ENCODE results near the gene RPP14.
"Not testable (repeated sequence)": the region's sequence is repeated elsewhere in the genome, so short reads cannot be mapped to it uniquely, and the experiment has no call there.

Gene RPP14

DNA sequence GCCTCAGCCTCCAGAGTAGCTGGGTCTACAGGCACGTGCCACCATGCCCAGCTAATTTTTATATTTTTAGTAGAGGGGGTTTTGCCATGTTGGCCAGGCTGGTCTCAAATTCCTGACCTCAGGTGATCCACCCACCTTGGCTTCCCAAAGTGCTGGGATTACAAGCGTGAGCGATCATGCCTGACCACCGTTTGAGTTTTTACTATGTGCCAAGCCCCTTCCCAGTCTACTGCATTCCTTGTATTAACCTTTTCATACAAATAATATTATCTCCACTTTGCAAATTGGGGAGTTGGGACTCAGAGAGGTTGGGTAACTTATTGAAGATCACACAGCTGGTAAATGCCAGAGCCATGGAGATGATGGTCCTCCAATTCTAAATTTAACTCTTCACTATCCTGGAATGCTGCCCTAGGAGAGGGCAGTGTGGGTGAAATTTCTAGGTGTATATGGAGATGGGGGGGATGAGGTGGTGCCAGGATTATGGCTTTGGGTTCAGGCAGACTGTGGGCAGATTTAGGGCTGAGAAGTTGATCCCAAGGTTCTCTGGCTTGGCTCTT lies 25.6 kb downstream of the RPP14 start:
- DNase-seq (ENCODE audit: low spot score) = no peak

GRCh38 chr3:58332575-58333188 lies 26.6 kb downstream of the RPP14 start, which contains the start of gene PXK:
PXK (plus strand) TSS chr3:58332892; CDS start chr3:58332989, 97 bp downstream.
- DNase-seq (ENCODE audit: low spot score) = peak; percentile 91

DNA sequence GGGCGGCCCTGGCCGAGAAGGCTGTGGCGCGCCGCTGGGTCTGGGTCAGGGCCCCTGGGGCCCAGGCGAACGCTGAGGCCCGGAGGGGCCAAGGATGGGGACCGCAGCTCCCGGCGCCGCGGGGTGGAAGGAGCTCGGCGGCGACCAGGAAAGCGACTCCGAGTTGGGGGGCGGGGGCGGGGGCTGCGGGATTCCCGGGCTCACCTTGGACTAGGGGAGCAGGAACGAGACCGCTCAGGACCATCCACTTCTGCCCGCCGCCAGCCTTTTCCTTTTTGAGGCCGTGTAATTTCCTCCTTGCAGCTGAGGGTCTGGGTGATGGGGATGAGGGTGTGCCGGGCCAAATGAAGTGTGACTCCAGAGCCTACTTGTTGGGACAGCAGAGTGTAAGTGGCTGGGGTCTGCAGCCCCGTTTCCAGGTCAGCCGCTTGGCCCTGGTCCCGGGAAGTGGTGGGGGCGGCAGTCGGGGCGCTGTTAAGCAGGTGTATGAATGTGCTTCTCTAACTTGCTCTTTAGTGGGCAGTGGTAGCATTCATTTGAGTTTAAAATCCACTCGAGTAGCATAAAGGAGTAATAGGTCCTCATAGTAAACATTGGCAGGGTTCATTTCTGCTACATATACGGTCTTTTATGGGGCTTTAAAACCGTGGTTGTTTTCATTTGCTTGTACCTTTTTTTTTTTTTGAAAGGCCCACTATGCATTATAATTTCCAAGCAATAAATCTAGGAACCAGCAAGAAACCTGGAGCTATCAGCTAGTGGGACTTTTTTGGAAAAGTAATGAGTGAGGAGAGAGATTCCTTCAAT lies 27.4 kb downstream of the RPP14 start:
- peak; percentile 22 for DNase-seq (ENCODE audit: low spot score)

GRCh38 chr3:58334013-58334321 lies 27.9 kb downstream of the RPP14 start:
- no peak for DNase-seq (ENCODE audit: low spot score)

GRCh38 chr3:58334506-58334884 lies 28.4 kb downstream of the RPP14 start:
- no peak for DNase-seq (ENCODE audit: low spot score)

- no peak for DNase-seq (ENCODE audit: low spot score)
Observed at GRCh38 chr3:58335652-58335947, 29.6 kb downstream of the RPP14 start.

GRCh38 chr3:58336135-58336882 lies 30.3 kb downstream of the RPP14 start:
- DNase-seq (ENCODE audit: low spot score) = peak; percentile 65

GRCh38 chr3:58337190-58337589 lies 31.1 kb downstream of the RPP14 start:
- DNase-seq (ENCODE audit: low spot score) = no peak

DNA sequence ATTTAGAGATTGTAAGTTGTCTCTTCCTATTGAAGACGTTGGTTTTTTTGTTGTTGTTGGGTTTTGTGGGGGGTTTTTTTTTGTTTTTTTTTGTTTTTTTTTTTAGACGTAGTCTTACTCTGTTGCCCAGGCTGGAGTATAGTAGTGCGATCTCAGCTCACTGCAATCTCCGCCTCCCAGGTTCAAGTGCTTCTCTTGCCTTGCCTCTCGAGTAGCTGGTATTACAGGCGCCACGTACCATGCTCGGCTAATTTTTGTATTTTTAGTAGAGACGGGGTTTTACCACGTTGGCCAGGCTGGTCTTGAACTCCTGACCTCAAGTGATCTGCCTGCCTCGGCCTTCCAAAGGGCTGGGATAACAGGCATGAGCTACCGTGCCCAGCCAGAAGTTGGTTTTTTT lies 33.1 kb downstream of the RPP14 start:
- not testable (repeated sequence) for DNase-seq (ENCODE audit: low spot score)

DNA sequence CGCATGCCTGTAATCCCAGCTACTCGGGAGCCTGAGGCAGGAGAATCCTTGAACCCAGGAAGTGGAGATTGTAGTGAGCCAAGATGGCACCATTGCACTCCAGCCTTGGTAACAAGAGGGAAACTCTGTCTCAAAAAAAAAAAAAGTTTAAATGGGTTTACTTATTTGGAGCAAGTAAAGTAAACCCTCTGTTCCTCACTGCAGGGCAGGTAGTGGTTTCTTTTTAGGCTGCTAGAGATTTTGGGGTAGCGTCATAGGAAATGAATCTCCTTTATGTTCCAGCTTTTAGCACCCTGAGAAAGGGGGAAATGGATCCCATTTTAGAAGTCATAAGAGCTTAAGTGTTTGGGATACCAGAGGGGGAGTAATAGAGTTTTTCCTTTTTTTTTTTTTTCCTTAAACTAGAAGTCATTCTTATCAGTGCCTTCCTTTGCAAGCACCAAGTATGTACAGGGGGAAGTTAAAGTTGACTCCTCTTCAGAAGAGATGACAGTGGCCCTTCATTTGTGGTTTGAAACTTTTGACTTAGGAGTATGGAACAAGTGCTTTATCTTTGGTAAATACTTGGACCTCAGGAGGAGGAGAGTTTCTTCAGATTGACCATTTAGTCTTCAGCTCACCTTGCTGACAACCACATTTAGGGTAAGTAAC lies 34.7 kb downstream of the RPP14 start:
- no peak for DNase-seq (ENCODE audit: low spot score)

GRCh38 chr3:58341376-58341775 lies 35.3 kb downstream of the RPP14 start:
- DNase-seq (ENCODE audit: low spot score) = no peak

GRCh38 chr3:58342676-58343075 lies 36.6 kb downstream of the RPP14 start:
- no peak for DNase-seq (ENCODE audit: low spot score)

DNA sequence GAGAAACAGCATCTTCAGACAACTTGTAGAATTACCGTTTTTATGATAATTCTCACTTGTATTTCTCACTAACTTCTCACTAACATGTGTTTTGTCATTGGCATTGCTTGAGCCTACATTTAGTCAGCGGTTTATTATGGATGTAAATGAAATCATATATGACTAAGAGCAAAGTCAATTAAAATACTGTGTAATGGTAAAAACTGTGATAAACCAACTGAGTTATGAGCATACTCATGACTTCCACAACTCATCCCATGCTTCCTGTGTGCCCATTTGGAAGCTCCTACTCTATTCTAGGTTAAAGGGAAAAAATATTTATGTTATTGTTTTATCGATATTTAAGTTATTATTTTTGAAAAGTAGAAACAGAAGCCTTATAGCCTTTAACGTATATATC lies 39.4 kb downstream of the RPP14 start:
- DNase-seq (ENCODE audit: low spot score) = no peak

DNA sequence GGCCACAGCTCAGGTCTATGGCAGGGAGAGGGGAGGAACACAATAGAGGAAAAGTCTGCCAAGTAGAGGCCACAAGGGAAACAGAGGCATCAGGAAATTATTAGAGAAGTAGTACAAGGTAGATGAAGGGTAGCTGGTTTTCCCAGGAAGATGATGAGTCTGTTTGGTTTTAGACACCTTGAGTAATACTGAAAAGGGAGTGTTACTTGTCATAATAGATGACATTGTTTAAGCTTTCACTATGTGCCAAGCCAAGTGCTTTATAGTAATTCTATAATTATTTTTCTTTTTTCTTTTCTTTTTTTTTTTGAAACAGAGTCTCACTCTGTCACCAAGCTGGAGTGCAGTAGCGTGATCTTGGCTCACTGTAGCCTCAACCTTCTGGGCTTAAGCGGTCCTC lies 40.3 kb downstream of the RPP14 start:
- no peak for DNase-seq (ENCODE audit: low spot score)

DNA sequence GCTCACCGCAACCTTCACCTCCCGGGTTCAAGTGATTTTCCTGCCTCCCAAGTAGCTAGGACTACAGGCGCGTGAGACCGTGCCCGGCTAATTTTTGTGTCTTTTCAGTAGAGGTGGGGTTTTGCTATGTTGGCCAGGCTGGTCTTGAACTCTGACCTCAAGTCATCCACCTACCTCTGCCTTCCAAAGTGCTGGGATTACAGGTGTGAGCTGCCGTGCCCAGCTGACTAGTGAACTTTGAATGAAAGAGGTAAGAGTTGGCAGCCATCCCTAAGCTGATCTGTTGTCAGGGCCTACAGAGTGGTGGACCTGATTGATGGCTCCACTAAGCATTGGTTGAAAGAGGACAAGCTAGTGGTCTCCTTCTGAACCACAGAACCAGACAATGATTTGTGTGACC lies 41.9 kb downstream of the RPP14 start:
- no peak for DNase-seq (ENCODE audit: low spot score)

DNA sequence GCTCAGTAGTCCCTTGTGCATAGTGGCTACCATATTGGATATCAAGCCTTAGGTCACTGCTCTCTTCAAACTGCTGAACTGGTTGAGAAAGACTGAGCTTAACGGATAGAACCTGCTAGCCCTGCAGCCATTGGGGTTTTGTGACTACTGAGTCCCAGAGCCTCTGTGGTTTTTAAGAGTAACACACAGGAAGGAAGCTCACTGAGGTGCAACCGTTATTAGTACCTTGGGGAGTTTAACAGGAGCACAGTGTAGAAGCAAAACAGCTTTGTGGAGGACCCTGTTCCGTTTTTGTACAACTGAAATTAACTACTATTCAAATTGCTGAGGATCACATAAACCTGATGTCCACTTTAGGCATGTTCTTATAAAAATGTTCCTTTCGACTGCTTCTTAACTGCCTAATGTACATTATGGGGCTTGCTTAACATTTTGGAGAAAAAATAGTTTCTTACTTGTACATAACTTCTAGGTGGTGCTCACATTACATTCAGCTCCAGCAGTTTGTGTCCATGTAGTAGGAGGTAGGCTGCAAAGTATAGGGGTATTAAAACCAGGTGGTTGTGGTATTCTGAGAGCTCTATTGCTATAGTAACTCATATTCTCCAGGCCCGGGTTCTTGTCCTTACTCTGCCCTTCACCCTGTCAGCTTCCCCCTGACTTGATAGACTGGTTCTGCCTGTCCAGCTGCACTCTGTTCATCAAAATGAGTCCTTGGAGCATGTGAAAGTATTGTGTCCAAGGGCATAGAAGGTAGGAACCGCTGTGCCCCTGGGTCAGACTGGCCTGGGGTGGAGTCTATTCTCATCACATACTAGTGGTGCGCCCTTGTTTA lies 44.0 kb downstream of the RPP14 start:
- DNase-seq (ENCODE audit: low spot score) = no peak

GRCh38 chr3:58350627-58351013 lies 44.6 kb downstream of the RPP14 start:
- DNase-seq (ENCODE audit: low spot score) = no peak

- DNase-seq (ENCODE audit: low spot score) = no peak
Observed at GRCh38 chr3:58351920-58352319, 45.9 kb downstream of the RPP14 start.

- no peak for DNase-seq (ENCODE audit: low spot score)
Observed at GRCh38 chr3:58352626-58353025, 46.6 kb downstream of the RPP14 start.

GRCh38 chr3:58353722-58354553 lies 47.9 kb downstream of the RPP14 start:
- no peak for DNase-seq (ENCODE audit: low spot score)

- no peak for DNase-seq (ENCODE audit: low spot score)
Observed at GRCh38 chr3:58355179-58355578, 49.1 kb downstream of the RPP14 start.

All from AG20443 (cell line).